ENCODE measurements around the gene CNIH4.

CNIH4 gene

GRCh38 chr1:224390517-224390916, 33.8 kb downstream of the CNIH4 start:
- DNase-seq (ENCODE audit: low spot score): no peak
- TF ChIP-seq CTCF (IDR thresholded peaks at IDR 0.05; ENCODE audit: extremely low read depth, missing control alignments): no peak

GRCh38 chr1:224392411-224393249, 36.0 kb downstream of the CNIH4 start:
- TF ChIP-seq CTCF (IDR thresholded peaks at IDR 0.05; ENCODE audit: extremely low read depth, missing control alignments): no peak
- DNase-seq (ENCODE audit: low spot score): no peak

- DNase-seq (ENCODE audit: low spot score): no peak
- no peak for TF ChIP-seq CTCF (IDR thresholded peaks at IDR 0.05; ENCODE audit: extremely low read depth, missing control alignments)
These were observed 36.6 kb downstream of the CNIH4 start for GRCh38 chr1:224393294-224393693.

GRCh38 chr1:224399887-224400286, 43.2 kb downstream of the CNIH4 start:
- no peak for DNase-seq (ENCODE audit: low spot score)
- TF ChIP-seq CTCF (IDR thresholded peaks at IDR 0.05; ENCODE audit: extremely low read depth, missing control alignments): no peak

GRCh38 chr1:224402472-224403036, 45.9 kb downstream of the CNIH4 start:
- no peak for DNase-seq (ENCODE audit: low spot score)
- TF ChIP-seq CTCF (IDR thresholded peaks at IDR 0.05; ENCODE audit: extremely low read depth, missing control alignments): no peak

GRCh38 chr1:224404916-224405603, 48.4 kb downstream of the CNIH4 start:
- DNase-seq (ENCODE audit: low spot score): no peak
- TF ChIP-seq CTCF (IDR thresholded peaks at IDR 0.05; ENCODE audit: extremely low read depth, missing control alignments): no peak

- DNase-seq (ENCODE audit: low spot score): no peak
- no peak for TF ChIP-seq CTCF (IDR thresholded peaks at IDR 0.05; ENCODE audit: extremely low read depth, missing control alignments)
These were observed 48.9 kb downstream of the CNIH4 start for GRCh38 chr1:224405604-224405970.

All from GM20000 (cell line).